Fibroblast of skin of back (primary cell): ENCODE data around the gene VAPB.

Experiments used
- DNase-seq: peaks from one replicate; pipeline ENCODE4 v3.0.0-alpha.2; 2013

The VAPB gene

DNA sequence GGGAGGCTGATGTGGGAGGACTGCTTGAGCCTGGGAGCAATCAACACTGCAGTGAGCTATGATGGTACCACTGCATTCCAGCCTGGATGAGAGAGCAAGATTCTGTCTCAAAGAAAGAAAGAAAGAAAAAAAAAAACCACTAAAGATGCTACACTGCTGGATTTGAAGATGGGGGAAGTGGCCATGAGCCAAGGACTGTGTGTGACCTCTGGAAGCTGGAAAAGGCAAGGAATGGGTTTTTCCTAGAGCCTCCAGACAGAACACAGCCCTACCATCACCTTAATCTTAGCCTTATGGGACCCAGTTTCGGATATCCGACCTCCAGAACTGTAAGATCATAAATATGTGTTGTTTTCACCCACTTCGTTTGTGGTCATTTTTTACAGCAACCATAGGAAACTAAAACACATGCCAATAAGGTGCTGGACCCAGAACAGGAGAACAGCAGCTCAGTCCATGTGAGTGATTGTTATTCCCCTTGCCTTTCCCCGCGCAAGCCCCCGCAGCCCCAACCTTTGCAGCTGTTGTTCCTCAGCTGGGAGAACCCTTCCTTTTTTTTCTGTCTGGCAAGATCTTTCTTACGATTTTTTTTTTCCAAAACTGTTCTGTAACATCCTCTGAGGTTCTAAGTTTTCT, 11.1 kb upstream of the VAPB start:
- peak; percentile 4 for DNase-seq

GRCh38 chr20:58378704-58379103, 10.3 kb upstream of the VAPB start:
- no peak for DNase-seq

GRCh38 chr20:58381627-58382026, 7.4 kb upstream of the VAPB start:
- no peak for DNase-seq

- DNase-seq: no peak
Observed at GRCh38 chr20:58382096-58382495, 6.9 kb upstream of the VAPB start.

GRCh38 chr20:58384821-58385220, 4.2 kb upstream of the VAPB start:
- DNase-seq: no peak

DNA sequence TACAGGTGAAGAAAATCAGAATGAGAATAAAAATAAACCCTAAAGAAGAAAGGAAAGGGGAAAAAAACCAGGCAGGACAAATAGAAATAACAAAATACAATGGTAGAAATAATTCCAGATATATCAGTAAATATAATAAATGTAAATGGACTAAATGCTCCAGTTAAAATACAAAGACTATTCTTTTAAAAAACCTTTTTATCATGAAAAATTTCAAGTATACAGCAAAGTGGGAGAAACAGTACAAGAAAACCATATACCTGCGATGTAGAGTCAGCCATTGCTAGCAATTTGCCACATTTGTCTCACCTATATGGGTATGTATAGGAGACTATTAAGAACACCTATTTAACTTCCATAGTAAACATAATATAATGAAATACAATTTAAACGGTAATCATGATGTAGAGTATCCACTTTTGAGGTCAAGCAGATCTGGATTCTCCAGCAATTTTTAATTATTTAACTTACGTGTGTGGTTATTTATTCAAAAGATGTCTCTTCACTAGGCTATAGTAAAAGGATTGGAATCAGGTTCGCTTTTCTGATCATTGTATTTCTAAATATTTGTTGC, 914 bp upstream of the VAPB start:
- no peak for DNase-seq

GRCh38 chr20:58389324-58389967, 417 bp downstream of the VAPB start:
- peak; percentile 49 for DNase-seq

DNA sequence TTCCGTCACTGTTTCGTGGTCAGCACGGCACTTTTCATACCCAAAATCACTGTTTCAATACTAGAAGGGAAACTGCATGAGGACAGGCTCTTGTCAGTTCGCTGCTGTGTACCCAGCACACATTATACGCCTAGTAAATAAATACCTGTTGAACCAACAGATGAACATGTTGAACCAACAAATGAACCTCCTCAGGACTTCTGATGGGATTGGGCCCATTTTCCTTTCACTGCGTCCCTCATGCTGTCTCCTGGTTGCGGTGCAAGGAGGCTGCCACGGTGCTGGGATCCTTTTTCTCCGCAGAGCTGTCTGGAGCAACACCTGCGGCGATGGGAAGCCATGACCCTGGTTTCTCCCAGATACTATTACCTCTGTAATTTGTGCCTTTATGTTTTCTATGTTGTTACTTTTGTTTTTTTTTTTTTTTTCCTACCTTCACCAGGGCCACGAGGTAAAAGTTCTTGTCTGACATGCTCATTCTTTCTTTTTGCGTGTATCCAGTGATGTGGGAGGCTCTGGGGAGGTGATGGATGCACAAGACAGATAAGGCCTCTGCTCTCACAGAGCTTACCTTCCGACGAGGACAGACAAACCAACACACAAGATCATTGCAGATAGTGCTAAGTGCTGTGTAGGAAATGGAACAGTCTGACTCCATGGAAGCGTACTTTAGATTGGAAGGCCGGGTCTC, 1.1 kb downstream of the VAPB start:
- DNase-seq: no peak

GRCh38 chr20:58390659-58391035, 1.6 kb downstream of the VAPB start:
- DNase-seq: no peak

- no peak for DNase-seq
Observed at GRCh38 chr20:58392286-58392685, 3.3 kb downstream of the VAPB start.

- peak; percentile 80 for DNase-seq
Observed at GRCh38 chr20:58393299-58393698, 4.3 kb downstream of the VAPB start.

- DNase-seq: no peak
Observed at GRCh38 chr20:58394801-58395200, 5.8 kb downstream of the VAPB start.

DNA sequence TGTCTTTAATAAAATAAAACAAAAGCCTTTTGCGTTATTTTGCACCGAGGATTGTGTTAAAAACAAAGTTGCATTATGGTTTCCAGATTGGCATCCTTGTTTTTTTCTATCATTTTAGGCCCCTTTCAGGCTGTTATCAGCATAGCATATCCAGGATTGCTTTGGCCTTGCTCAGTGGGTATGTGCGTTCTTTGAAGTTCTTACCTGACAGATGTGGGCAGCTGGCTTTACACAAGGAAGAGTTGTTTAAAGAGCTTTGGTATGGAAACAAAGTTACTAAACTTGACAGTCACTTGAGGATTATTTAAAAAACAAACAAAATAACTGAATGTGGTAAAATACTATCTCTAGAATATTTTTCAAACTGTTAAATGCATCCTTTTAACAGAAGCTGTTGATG, 6.6 kb downstream of the VAPB start:
- no peak for DNase-seq

DNA sequence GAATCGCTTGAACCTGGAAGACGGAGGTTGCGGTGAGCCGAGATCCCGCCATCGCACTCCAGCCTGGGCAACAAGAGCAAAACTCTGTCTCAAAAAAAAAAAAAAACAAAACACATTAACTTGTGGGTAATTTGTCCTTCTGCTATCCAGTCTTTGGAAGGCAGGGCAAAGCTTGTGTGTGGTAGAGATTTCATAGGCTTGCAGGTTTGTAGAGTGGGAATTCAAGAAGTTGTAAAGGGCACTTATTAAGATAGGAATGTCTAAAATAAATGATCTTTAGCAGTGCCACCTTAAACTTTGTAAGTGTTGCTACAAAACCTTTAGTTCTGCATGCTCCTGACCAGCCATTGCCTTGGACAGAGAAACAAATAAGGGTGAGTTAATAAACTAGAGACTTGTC, 8.4 kb downstream of the VAPB start:
- no peak for DNase-seq

DNA sequence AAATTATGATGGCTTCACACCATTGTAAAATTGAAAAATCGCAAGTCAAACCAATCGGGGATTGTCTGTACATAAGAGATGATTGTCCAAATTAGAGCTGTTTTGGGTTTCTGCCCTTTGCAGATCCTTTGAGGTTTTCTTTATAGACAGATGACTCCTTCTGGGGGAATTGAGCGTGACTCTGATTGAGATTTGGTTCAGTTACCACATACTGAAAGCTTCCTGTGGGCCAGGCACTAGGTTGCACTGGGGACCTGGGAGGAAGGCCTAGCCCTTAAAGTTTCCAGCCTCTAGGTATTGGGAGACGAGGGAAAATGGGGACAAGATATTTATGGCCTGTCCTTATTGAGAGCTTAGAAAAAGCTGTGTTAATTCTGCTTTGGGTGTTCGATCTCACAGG, 9.2 kb downstream of the VAPB start:
- no peak for DNase-seq

- no peak for DNase-seq
Observed at GRCh38 chr20:58399926-58400325, 10.9 kb downstream of the VAPB start.

- DNase-seq: no peak
Observed at GRCh38 chr20:58401162-58401561, 12.1 kb downstream of the VAPB start.

DNA sequence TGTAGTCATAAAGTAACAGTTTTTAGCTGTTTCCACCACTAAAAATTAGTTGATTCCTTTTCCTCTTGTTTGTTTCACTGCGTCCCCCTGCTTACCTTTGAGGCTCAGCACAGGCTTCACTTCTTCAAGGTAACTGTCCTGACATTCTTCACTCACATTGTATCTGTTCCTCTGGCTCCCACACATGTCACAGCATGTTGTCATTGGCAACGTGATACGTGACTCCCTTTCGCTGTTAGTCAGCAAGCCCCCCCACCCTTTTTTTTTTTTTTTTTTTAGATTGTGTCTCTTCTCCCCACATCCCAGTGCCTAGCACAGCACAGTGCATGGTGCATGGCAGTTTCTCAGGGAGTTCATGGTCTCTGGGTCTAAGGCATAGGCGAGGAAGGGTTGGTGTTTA, 13.3 kb downstream of the VAPB start:
- no peak for DNase-seq

GRCh38 chr20:58402827-58403226, 13.8 kb downstream of the VAPB start:
- DNase-seq: no peak

DNA sequence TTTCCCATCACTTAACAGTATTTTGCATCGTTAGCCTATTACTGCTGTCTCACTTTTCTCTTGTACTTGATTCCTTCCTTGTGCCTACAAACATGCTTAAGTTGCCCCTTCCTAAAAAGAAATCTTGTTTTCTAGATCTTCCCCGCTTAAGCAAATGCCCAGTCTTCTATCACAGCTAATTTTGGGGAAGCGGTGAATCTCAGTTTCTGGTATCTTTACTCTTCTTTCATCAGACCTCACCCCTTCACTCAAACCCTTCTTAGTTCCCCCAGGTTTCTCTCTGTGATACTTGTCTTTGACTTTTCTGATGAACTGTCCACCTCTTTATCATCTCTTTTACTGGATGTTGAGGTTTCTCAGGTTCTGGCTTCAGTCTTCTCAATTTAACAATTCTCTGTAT, 14.2 kb downstream of the VAPB start:
- no peak for DNase-seq

DNA sequence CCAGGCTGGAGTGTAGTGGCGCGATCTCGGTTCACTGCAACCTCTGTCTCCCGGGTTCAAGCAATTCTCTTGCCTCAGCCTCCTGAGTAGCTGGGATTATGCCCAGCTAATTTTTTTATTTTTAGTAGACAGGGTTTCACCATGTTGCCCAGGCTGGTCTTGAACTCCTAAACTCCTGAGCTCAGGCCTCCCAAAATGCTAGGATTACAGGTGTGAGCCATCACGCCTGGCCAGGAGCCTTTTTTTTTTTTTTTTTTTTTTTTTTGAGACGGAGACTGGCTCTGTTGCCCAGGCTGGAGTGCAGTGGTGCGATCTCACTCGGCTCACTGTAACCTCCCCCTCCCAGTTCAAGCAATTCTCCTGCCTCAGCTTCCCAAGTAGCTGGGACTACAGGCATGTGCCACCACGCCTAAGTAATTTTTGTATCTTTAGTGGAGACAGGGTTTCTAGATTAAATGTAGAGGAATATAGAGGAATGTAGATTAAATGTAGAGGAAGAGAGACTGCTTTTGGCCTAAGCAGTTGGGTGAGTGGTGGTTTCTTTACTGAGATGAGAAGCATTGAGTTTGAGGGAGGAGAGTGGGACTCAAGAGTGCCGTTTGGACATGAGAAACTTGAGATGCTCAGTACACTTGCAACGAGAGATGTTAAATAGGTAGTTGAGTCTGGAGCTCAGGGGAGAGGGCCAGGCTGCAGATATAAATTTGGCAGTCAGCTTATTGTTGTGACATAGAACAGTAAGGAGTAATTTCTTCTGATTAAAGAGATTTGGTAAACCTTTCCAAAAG, 16.7 kb downstream of the VAPB start:
- no peak for DNase-seq

- peak; percentile 34 for DNase-seq
Observed at GRCh38 chr20:58406422-58407001, 17.5 kb downstream of the VAPB start.
